Duodenal mucosa (tissue), 2 donors: ENCODE measurements around the gene RRP1B.
"Not testable (repeated sequence)": the region's sequence is repeated elsewhere in the genome, so short reads cannot be mapped to it uniquely, and the experiment has no call there.

Experiments used
- H3K27ac ChIP-seq: one replicate; pipeline ENCODE4 v1.7.0; 2013; ENCODE audit warnings: low read depth, low read length
- H3K27me3 ChIP-seq, 2 donors: one replicate each; pipeline ENCODE4 v1.7.0; 2013; ENCODE audit warnings: low read length in 2 of 2, control low read depth in 1 of 2; ENCODE audit not compliant: insufficient read depth in 2 of 2, control insufficient read depth in 1 of 2
- H3K36me3 ChIP-seq, 2 donors: one replicate each; pipeline ENCODE4 v1.7.0; 2013; ENCODE audit warnings: low read length in 2 of 2, control low read depth in 1 of 2; ENCODE audit not compliant: insufficient read depth in 2 of 2, control insufficient read depth in 1 of 2
- H3K4me1 ChIP-seq, 2 donors: one replicate each; pipeline ENCODE4 v1.7.0; 2013; ENCODE audit warnings: low read length in 2 of 2, control low read depth in 1 of 2; ENCODE audit not compliant: insufficient read depth in 2 of 2, control insufficient read depth in 1 of 2
- H3K4me3 ChIP-seq, 2 donors: one replicate each; pipeline ENCODE4 v1.7.0; 2013; ENCODE audit warnings: low read length in 2 of 2, low read depth in 1 of 2
- H3K9ac ChIP-seq, 2 donors: one replicate each; pipeline ENCODE4 v1.7.0; 2013; ENCODE audit warnings: low read length in 2 of 2, low read depth in 1 of 2
- H3K9me3 ChIP-seq, 2 donors: one replicate each; pipeline ENCODE4 v1.7.0; 2013; ENCODE audit warnings: low read length in 2 of 2, control low read depth in 1 of 2; ENCODE audit not compliant: control insufficient read depth in 1 of 2

RRP1B gene

GRCh38 chr21:43640400-43640799 is 19.0 kb upstream of the RRP1B start:
- Histone ChIP-seq H3K4me1 (peaks cover 10 to 11% of the 10 kb centered on the region in 2 donors), H3K9me3 (no peaks in the 10 kb centered on the region), H3K36me3 (no peaks in the 10 kb centered on the region), H3K4me3 (no peak overlapping the region), H3K9ac (no peak overlapping the region), H3K27me3 (no peaks in the 10 kb centered on the region), H3K27ac (no peak overlapping the region)

- H3K4me3 ChIP-seq = no peak overlapping the region
- peaks cover 0 to 4% of the 10 kb centered on the region in 2 donors for H3K27me3 ChIP-seq
- no peaks in the 10 kb centered on the region for H3K36me3 ChIP-seq
- H3K4me1 ChIP-seq = peaks cover 21 to 22% of the 10 kb centered on the region in 2 donors
- no peak overlapping the region for H3K27ac ChIP-seq
- H3K9me3 ChIP-seq = no peaks in the 10 kb centered on the region
- H3K9ac ChIP-seq = no peak overlapping the region
These were observed 16.2 kb upstream of the RRP1B start for GRCh38 chr21:43643193-43643592.

DNA sequence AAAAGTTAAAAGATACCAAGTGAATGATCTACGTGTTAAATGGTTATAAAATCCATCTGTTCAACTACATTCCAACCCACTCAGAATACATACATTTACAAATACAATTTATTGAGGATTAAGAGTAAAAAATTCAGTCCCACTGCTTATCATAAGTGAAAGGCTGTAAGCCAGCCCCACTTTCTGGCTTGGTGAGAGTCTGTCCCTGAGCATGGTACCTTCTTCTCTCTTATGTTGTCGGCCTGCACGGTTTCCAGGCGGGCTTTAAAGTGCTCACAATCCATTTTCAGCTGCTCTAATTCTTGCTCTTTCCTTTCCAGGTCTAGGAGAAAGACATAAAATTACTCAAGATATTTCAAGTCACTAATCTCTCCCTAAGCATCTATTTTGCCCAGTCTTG is 15.3 kb upstream of the RRP1B start:
- Histone ChIP-seq H3K9me3 (no peaks in the 10 kb centered on the region), H3K27me3 (peaks cover 0 to 5% of the 10 kb centered on the region in 2 donors), H3K4me3 (no peak overlapping the region), H3K27ac (no peak overlapping the region), H3K36me3 (no peaks in the 10 kb centered on the region), H3K9ac (no peak overlapping the region), H3K4me1 (peaks cover 21 to 22% of the 10 kb centered on the region in 2 donors)

DNA sequence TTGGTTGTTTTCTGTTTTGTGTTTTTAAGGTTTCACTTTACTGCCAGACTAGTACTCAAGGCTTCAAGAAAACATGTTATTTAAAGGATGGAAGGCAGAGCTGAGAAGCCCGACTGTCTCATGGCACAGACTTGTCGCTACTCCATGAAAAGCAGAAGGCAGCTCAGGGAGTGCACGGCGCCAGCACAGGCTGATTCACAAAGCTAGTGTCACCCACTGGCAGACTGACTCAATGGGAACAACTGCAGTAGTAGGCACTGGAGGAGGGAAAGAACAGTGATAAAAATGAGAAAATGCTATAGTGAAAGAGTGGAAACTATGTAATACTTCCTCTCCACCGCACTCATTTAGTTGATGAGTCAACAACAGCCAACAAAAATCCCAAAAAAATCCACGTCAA is 14.8 kb upstream of the RRP1B start:
- Histone ChIP-seq H3K4me1 (peaks cover 21 to 22% of the 10 kb centered on the region in 2 donors), H3K27me3 (peaks cover 0 to 5% of the 10 kb centered on the region in 2 donors), H3K4me3 (no peak overlapping the region), H3K9ac (no peak overlapping the region), H3K9me3 (no peaks in the 10 kb centered on the region), H3K27ac (no peak overlapping the region), H3K36me3 (no peaks in the 10 kb centered on the region)

DNA sequence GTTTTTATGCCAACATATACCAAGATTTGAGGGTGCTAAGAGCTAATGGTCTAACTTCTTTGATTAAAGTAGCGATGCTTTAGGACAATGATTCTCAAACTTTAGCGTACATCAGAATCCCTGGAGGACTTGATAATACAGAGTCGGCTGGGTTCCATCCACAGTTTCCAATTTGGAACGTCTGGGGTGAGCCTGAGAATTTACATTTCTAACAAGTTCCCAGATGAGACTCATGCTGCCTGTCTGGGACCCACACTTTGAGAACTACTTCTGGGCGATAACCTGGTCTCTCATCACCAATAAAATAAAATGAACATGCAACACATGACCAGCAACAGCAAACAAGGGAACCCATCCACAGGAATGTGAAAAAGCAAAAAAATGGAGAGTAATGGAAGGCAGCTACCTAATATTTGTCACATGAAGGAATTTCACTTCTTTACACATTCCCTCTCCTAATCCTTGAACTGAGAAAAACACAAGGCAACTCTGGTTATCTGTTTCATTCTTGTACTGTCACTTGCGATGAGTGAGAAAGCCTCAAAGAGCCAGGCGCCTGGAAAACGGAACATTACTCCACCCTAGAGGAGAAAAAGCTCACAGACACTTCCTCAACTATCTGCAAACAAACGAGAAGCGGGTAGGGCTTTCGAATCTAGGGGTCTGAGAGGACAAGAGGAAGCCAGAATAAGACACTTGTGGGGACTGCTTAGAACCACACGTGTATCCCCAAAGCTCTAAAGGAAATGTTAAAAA is 14.0 kb upstream of the RRP1B start:
- Histone ChIP-seq H3K27me3 (peaks cover 0 to 5% of the 10 kb centered on the region in 2 donors), H3K27ac (no peak overlapping the region), H3K36me3 (no peaks in the 10 kb centered on the region), H3K4me1 (peaks cover 16% of the 10 kb centered on the region in 2 donors), H3K9ac (peak overlapping the region in 1 of 2 donors; percentile 16), H3K4me3 (no peak overlapping the region), H3K9me3 (no peaks in the 10 kb centered on the region)

DNA sequence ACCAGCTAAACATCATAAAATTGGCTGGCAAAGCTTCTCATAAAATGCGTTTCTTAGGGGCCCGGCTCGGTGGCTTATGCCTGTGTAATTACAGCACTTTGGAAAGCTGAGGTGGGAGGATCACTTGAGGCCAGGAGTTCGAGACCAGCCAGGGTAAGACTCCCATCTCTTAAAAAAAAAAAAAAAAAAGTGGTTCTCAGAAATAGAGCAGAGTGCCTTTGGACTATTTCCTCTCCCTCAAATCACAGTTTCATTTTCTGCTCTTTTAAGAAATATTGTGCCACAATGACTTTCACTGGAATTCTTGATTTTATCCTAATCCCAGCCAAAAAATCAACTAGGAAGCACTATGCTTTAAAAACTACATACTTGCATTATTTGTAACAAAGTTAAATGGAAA is 13.4 kb upstream of the RRP1B start:
- Histone ChIP-seq H3K27ac (no peak overlapping the region), H3K4me3 (no peak overlapping the region)

GRCh38 chr21:43646550-43647260 is 12.7 kb upstream of the RRP1B start:
- Histone ChIP-seq H3K27ac (no peak overlapping the region), H3K4me3 (no peak overlapping the region)

More for the DNA sequence above, 13.4 kb upstream of the RRP1B start:
- H3K9ac ChIP-seq = peak overlapping the region in 1 of 2 donors; percentile 16
- peaks cover 0 to 5% of the 10 kb centered on the region in 2 donors for H3K27me3 ChIP-seq
- H3K4me1 ChIP-seq = peaks cover 14 to 15% of the 10 kb centered on the region in 2 donors
- H3K9me3 ChIP-seq = no peaks in the 10 kb centered on the region
- no peaks in the 10 kb centered on the region for H3K36me3 ChIP-seq

DNA sequence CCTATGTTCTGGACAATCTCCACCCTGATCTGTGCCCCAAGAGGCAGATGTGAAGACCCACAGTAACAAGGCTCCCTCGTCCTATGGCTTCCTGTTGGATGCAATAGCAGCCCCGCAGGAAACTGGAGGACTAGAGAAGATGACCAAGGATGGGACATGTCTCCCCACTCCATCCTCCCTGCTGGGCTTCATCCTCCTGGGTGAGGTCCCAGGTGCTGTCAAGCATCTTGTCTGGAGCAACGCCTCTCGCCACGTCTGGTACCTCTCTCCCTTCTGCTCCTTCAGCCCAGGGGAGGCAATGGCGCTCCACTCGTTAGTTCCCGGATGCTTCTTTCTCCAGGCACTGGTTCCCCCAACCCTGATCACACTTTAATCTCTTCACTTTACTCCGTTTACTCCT is 11.2 kb upstream of the RRP1B start:
- Histone ChIP-seq H3K4me3 (no peak overlapping the region), H3K9ac (no peak overlapping the region), H3K36me3 (no peaks in the 10 kb centered on the region), H3K27me3 (peaks cover 0 to 5% of the 10 kb centered on the region in 2 donors), H3K9me3 (no peaks in the 10 kb centered on the region), H3K27ac (no peak overlapping the region), H3K4me1 (peaks cover 14 to 15% of the 10 kb centered on the region in 2 donors)

More at GRCh38 chr21:43646550-43647260, 12.7 kb upstream of the RRP1B start:
- Histone ChIP-seq H3K27me3 (peaks cover 0 to 5% of the 10 kb centered on the region in 2 donors), H3K9ac (peak overlapping the region in 1 of 2 donors; percentile 4), H3K36me3 (no peaks in the 10 kb centered on the region), H3K9me3 (no peaks in the 10 kb centered on the region), H3K4me1 (peaks cover 14 to 15% of the 10 kb centered on the region in 2 donors)

DNA sequence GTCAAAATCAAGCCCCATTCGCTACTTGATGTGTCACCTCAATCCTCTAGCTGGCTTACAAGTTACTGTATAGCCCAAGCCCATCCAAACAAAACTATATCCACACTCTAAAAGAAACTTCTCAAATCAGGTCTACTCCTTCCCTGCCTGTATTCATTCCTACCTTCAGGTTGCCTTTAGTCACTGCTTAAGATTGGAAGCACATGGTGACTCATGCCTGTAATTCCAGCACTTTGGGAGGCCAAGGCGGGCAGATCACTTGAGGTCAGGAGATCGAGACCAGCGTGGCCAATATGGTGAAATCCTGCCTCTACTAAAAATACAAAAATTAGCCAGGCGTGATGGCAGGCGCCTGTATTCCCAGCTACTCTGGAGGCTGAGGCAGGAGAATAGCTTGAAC is 7.4 kb upstream of the RRP1B start:
- not testable (repeated sequence) for H3K27ac ChIP-seq, H3K27me3 ChIP-seq, H3K9me3 ChIP-seq, H3K4me1 ChIP-seq, H3K36me3 ChIP-seq, H3K4me3 ChIP-seq, H3K9ac ChIP-seq

GRCh38 chr21:43652616-43653015 is 6.7 kb upstream of the RRP1B start:
- Histone ChIP-seq H3K27ac (no peak overlapping the region), H3K4me1 (no peaks in the 10 kb centered on the region), H3K36me3 (no peaks in the 10 kb centered on the region), H3K9me3 (no peaks in the 10 kb centered on the region), H3K27me3 (peaks cover 0 to 5% of the 10 kb centered on the region in 2 donors), H3K9ac (no peak overlapping the region), H3K4me3 (no peak overlapping the region)
